Activated naive CD8-positive, alpha-beta T cell treated with anti-CD3 and anti-CD28 coated beads, Interleukin-2, amount 50 U/mL, for 24 hours (primary cell): ENCODE data around the gene ZFHX3.

Source experiments
- ATAC-seq: fragments of 150-1000 bp; cut with Tn5 transposase; one replicate; pipeline ENCODE4 v1.10.0; 2021
- DNase-seq: peaks from one replicate; pipeline ENCODE4 v3.0.0; 2021
- H3K27ac Mint-ChIP-seq: one replicate; pipeline ENCODE4 v1.8.0; 2021; ENCODE audit warnings: mild to moderate bottlenecking, mixed read lengths
- H3K27me3 Mint-ChIP-seq: one replicate; pipeline ENCODE4 v1.8.0; 2021; ENCODE audit warnings: mixed read lengths
- H3K36me3 Mint-ChIP-seq: one replicate; pipeline ENCODE4 v1.8.0; 2021; ENCODE audit warnings: low read depth, mixed read lengths
- H3K4me1 Mint-ChIP-seq: one replicate; pipeline ENCODE4 v1.8.0; 2021; ENCODE audit warnings: mixed read lengths
- H3K4me3 Mint-ChIP-seq: one replicate; pipeline ENCODE4 v1.8.0; 2021; ENCODE audit warnings: mild to moderate bottlenecking, moderate library complexity, mixed read lengths
- H3K9me3 Mint-ChIP-seq: one replicate; pipeline ENCODE4 v1.8.0; 2021; ENCODE audit warnings: mixed read lengths

The ZFHX3 gene

DNA sequence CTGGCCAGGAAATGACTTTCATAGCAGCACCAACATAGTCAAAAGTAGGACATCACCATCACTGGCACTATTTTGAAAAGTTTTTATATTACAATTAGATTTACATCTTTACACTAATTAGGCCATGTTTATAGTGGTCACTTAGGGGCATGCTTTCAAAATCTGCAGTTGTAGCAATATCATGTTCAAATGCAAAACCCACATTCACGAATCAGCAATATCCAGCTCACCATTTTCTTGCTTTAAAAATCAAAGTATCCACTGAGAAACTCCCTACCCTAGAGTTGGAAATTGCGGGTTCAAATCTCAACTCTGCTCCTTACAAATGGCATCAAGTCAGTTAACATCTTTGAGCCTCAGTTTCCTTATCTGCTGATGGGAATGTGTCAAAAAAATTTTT is 237.4 kb downstream of the ZFHX3 start:
- Mint-ChIP-seq H3K4me1 (peaks cover 3% of the 10 kb centered on the region), H3K9me3 (no peaks in the 10 kb centered on the region), H3K27me3 (peaks cover 2% of the 10 kb centered on the region), H3K36me3 (no peaks in the 10 kb centered on the region), H3K4me3 (no peak overlapping the region), H3K27ac (no peak overlapping the region)
- DNase-seq (no peak), ATAC-seq (no peak)

DNA sequence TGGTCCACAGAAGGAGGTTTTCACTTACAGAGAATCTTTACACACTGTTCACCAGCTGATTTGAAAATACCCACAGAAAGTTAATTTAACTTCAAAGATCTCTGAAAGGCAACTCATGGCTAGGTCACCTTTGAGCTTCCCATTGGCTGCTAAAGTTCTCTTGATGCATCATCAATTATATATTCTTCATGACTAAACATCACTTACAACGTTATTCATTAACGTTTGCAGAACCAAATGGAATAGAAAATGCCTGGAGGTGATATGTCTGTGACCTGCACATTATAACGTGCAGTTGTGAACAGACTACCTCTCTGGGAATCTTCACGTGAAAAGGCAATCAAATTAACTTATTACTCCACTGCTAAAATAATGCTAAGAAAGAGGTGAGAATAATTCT is 238.5 kb downstream of the ZFHX3 start:
- ATAC-seq (no peak), DNase-seq (no peak)
- Mint-ChIP-seq H3K27ac (no peak overlapping the region), H3K4me1 (no peaks in the 10 kb centered on the region), H3K36me3 (no peaks in the 10 kb centered on the region), H3K27me3 (peaks cover 2% of the 10 kb centered on the region), H3K4me3 (no peak overlapping the region), H3K9me3 (no peaks in the 10 kb centered on the region)

DNA sequence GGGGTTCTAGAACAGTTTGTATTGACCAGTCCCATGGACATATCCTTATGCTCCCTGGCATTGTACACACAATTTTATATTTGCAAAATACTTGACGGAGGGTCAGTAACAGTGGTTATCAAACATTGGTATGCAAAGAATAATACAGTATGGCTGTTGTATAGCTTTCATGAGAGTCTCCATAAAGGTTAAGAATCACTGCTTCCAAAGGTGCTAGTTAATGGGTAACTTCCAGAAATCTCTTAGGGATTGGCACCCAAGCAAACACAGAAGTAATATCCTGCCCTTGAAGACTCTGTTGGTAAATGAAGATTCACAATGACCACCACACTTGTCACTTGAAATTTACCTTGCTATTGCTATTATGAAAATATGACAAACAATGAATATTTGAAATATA is 239.2 kb downstream of the ZFHX3 start:
- Mint-ChIP-seq H3K9me3 (no peaks in the 10 kb centered on the region), H3K27ac (no peak overlapping the region), H3K27me3 (peaks cover 2% of the 10 kb centered on the region), H3K4me1 (no peaks in the 10 kb centered on the region), H3K36me3 (no peaks in the 10 kb centered on the region), H3K4me3 (no peak overlapping the region)
- ATAC-seq: no peak
- no peak for DNase-seq

DNA sequence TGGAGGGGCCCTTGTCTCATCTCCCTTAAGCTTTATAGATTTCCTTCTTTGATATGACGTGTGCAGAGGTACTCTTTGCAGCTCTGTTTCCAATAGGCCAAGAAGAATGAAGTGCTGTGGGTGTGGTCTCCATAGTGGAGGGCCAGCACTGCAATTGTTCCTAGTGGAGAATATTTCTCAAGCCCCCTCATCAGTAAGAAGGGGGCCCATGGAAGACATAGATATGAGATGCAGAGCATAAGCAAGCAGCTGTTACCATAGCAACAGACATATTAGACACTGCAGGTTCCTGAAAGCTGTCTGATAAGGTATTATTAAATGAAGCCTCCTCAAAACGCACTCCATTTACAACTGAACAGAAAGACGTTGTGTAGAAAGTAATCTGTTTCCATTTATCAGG is 240.7 kb downstream of the ZFHX3 start:
- no peak overlapping the region for H3K27ac Mint-ChIP-seq
- DNase-seq (no peak), ATAC-seq (no peak)
- H3K4me1 Mint-ChIP-seq: no peaks in the 10 kb centered on the region
- no peaks in the 10 kb centered on the region for H3K9me3 Mint-ChIP-seq
- peaks cover 2% of the 10 kb centered on the region for H3K27me3 Mint-ChIP-seq
- H3K4me3 Mint-ChIP-seq: no peak overlapping the region
- H3K36me3 Mint-ChIP-seq: no peaks in the 10 kb centered on the region

DNA sequence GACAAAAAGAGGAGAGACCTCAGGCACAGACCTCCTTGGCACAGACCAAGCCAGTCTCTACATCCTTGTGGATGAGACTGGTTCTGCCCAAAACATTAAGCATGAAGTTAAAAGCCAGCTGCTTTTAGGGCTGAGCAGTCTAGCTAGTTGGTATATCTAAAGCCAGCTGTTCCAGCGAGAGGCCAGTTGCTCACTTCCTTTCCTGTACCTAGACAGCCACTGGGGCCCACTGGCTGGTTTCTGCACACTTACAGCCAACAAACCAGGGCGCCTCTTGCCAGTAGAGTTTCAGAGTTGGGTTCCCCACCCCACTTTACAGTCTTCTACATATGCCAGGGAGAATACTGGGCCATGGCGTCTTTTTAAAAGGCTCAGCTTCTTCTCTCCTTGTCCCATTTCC is 242.4 kb downstream of the ZFHX3 start:
- no peaks in the 10 kb centered on the region for H3K36me3 Mint-ChIP-seq
- no peaks in the 10 kb centered on the region for H3K27me3 Mint-ChIP-seq
- no peak overlapping the region for H3K27ac Mint-ChIP-seq
- ATAC-seq (no peak), DNase-seq (no peak)
- no peaks in the 10 kb centered on the region for H3K4me1 Mint-ChIP-seq
- H3K4me3 Mint-ChIP-seq: no peak overlapping the region
- no peaks in the 10 kb centered on the region for H3K9me3 Mint-ChIP-seq

DNA sequence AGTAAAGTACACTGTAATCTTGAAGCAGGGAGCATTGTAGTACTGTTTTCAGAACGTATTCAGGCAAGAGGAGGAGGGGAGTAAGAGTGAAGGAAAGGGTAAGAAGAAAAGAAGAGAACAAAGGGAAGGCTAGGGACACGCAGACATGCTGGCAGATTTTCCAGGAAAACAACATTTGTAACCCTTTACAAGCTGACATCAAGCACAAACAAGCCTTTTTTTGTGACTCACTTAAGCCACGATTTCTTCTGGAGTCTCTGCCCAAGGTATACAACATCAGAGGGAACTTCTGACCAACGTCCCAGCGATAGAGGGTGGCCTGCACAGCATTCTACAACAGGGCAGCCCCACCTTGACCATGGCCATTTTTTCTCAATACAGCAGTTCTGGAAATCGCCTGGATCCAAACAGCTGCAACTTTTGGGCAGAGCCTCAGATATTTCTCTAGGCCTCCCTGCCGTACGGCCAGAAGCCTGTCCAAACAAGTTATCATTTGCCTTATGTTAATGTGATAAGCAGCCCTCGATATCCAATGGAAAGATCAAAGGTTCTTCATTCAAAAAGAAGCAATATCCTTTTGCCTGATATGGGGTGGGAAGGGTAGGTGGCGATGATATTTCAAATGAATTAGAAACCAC is 247.3 kb downstream of the ZFHX3 start:
- ATAC-seq: no peak
- Mint-ChIP-seq H3K36me3 (no peaks in the 10 kb centered on the region), H3K4me3 (no peak overlapping the region), H3K27me3 (no peaks in the 10 kb centered on the region), H3K4me1 (no peaks in the 10 kb centered on the region), H3K27ac (no peak overlapping the region), H3K9me3 (no peaks in the 10 kb centered on the region)
- no peak for DNase-seq

DNA sequence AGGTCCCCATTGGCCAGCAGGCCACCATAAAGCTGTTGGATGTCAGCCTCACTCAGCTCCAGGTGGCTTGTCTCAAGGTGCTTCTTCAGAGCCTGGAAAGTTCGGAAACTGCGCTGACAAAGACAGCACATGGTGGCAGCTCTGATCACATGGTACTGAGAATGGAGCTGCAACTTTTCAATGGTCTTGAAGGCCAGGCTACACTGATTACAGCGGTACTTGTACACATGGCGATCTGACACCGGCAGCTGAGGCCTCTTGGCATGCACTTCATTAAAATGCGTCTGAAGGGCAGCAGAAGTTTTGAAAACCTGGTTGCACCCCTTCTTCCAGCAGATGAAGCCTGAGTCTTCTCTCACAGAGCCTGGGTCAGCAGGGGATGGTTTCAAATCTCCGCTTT is 249.7 kb downstream of the ZFHX3 start:
- no peaks in the 10 kb centered on the region for H3K27me3 Mint-ChIP-seq
- ATAC-seq: no peak
- DNase-seq: no peak
- H3K36me3 Mint-ChIP-seq: peaks cover 2% of the 10 kb centered on the region
- no peaks in the 10 kb centered on the region for H3K4me1 Mint-ChIP-seq
- H3K27ac Mint-ChIP-seq: no peak overlapping the region
- no peaks in the 10 kb centered on the region for H3K9me3 Mint-ChIP-seq
- no peak overlapping the region for H3K4me3 Mint-ChIP-seq

DNA sequence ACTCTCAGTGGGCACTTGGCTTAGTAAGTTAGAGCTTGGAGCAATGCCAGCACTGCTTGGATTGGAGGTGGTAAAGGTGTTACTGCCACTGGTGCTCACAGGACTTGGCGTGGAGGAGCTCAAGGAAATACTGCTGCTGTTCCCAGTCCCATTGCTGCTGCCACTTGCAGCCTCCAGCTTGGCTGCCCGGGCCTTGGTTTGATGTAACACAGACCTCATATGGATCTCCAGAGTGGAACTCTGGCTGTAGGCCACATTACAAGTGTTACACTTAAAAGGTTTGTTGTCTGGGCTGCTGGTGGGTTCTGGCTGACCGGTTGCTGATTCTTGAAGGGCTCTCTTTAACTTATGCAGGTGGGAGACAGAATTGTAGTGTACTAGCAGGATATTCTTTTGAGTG is 250.3 kb downstream of the ZFHX3 start:
- no peak overlapping the region for H3K27ac Mint-ChIP-seq
- H3K36me3 Mint-ChIP-seq: peaks cover 2% of the 10 kb centered on the region

DNA sequence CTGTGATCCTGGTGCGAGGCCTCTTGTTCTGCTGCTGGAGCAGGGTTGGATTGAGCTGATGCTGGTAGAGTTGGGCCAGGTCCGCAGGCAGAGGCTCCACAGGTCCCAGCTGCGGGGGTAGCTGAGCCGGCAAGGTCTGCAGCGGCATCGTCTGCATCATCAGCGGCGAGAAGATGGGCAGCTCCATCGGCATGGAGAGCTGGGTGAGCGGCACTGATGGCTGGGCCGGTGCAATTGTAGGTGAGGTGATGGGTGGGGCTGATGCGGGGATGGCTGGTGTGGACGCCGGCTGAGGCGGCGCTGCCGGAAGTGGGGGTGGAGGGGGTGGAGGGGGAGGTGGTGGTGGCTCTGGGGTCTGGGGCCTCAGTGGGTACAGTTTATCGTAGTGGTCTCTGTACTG is 251.7 kb downstream of the ZFHX3 start:
- no peak for ATAC-seq

More for the DNA sequence above, 250.3 kb downstream of the ZFHX3 start:
- no peaks in the 10 kb centered on the region for H3K4me1 Mint-ChIP-seq
- H3K9me3 Mint-ChIP-seq: no peaks in the 10 kb centered on the region
- no peak for ATAC-seq
- DNase-seq: no peak
- H3K4me3 Mint-ChIP-seq: no peak overlapping the region
- no peaks in the 10 kb centered on the region for H3K27me3 Mint-ChIP-seq

DNA sequence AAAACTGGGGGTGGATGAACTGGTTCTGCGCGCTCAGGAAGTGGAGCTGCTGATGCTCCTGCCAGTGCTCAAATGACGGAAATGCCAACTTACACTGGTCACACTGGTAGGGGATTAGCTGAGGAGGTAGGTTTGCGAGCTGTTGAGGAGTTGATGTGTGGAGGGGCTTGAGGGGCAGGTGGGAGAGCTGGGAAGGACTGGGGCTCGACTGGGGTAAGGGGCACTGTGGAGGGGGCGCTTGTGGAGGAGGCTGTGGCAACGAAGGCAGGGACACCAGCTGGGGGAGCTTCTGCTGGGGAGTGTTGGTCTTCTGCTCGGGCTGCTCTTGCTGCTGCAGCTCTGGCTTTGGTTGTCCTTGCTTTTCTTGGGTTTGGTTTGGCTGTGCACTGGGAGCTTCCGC is 252.9 kb downstream of the ZFHX3 start:
- no peaks in the 10 kb centered on the region for H3K9me3 Mint-ChIP-seq
- H3K27ac Mint-ChIP-seq: no peak overlapping the region
- no peaks in the 10 kb centered on the region for H3K4me1 Mint-ChIP-seq
- H3K27me3 Mint-ChIP-seq: no peaks in the 10 kb centered on the region
- no peak for DNase-seq
- H3K36me3 Mint-ChIP-seq: peaks cover 4% of the 10 kb centered on the region
- no peak for ATAC-seq
- no peak overlapping the region for H3K4me3 Mint-ChIP-seq

More for the DNA sequence above, 251.7 kb downstream of the ZFHX3 start:
- Mint-ChIP-seq H3K4me3 (no peak overlapping the region), H3K27me3 (no peaks in the 10 kb centered on the region), H3K4me1 (no peaks in the 10 kb centered on the region), H3K9me3 (no peaks in the 10 kb centered on the region), H3K36me3 (peaks cover 4% of the 10 kb centered on the region), H3K27ac (no peak overlapping the region)
- DNase-seq: no peak

DNA sequence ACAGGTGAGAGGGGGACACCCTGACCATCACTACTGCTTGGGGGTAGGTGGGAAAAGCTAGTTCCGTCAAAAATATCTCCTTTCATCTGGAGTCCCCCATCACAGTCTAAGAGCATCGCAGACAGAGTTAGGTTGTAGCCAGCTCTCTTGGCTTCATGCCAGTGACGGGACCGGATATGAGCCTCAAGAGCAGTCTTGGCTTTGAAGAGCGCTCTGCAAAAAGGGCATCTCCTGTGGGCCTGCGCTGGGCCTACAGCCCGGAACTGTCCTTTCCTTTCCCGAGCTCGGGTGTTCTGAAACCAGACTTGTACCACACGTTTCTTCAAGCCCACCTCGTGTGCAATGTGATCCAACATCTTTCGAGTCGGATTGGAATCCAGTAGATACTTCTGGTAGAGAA is 253.6 kb downstream of the ZFHX3 start:
- H3K27me3 Mint-ChIP-seq: peaks cover 2% of the 10 kb centered on the region
- no peaks in the 10 kb centered on the region for H3K9me3 Mint-ChIP-seq
- no peaks in the 10 kb centered on the region for H3K4me1 Mint-ChIP-seq
- H3K27ac Mint-ChIP-seq: no peak overlapping the region
- ATAC-seq (no peak), DNase-seq (no peak)
- no peak overlapping the region for H3K4me3 Mint-ChIP-seq
- peaks cover 4% of the 10 kb centered on the region for H3K36me3 Mint-ChIP-seq

DNA sequence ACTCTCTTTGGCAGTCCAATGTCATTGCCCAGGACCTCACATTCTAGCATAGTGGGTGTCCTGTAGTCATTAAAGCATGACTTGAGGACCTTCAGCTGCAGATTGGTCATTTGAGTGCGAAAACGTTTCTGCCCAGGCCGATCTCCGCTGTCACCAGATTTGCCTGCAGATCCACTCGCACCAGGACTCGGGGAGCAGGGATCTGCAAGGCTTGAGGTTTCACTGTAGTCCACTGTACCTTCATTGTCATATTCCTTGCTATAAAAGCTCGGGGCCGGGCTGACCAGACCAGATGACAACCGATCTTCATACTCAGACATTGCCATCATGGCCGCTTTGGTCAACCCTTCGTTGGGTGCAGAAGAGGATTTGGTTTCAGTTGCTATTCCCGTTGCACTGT is 254.2 kb downstream of the ZFHX3 start:
- Mint-ChIP-seq H3K36me3 (peaks cover 4% of the 10 kb centered on the region), H3K4me3 (no peak overlapping the region), H3K27ac (no peak overlapping the region), H3K4me1 (no peaks in the 10 kb centered on the region), H3K27me3 (peaks cover 5% of the 10 kb centered on the region), H3K9me3 (no peaks in the 10 kb centered on the region)
- ATAC-seq: no peak
- DNase-seq: no peak

DNA sequence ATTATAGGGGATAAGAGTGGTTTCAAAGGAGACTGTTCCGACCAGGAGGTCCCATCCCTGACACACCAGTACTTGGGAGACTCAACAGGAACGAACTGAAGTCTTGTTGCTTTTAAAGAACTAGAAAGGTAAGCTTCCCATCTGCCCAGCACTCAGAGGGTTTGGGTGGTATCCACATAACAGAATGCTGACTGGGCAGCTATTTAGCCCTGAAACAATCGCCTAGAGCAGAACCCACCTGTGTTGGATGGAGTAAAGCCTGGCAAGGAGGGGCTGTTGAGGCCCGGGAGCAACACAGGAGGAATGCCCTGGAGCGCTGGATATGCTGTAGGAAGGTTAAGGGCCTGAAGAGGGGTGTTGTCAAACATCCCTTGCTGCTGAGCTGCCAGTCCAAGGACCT is 254.9 kb downstream of the ZFHX3 start:
- peaks cover 4% of the 10 kb centered on the region for H3K4me1 Mint-ChIP-seq
- no peak overlapping the region for H3K27ac Mint-ChIP-seq
- peaks cover 8% of the 10 kb centered on the region for H3K27me3 Mint-ChIP-seq
- DNase-seq (no peak), ATAC-seq (no peak)
- H3K36me3 Mint-ChIP-seq: peaks cover 4% of the 10 kb centered on the region
- no peak overlapping the region for H3K4me3 Mint-ChIP-seq
- no peaks in the 10 kb centered on the region for H3K9me3 Mint-ChIP-seq

DNA sequence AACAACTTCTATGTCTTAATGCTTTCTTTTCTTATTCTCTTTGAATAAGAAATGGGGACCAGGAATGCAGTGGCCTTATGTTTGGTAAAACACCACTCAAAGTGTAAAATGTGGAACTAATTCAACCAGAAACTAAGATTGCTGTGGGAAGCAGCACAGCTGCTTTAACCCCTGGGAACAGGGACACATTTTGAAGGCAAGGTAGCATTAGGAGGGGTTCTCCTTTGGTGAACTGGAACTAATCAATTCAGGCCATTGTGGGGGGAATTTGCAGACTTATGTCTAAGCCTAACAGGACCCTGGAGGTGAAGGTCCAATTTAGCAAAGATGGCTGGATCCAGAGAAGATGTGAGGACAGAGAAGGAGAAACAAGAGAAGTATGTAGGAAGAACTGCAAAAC is 256.1 kb downstream of the ZFHX3 start:
- no peak overlapping the region for H3K4me3 Mint-ChIP-seq
- peaks cover 13% of the 10 kb centered on the region for H3K4me1 Mint-ChIP-seq
- ATAC-seq (no peak), DNase-seq (no peak)
- peaks cover 9% of the 10 kb centered on the region for H3K27me3 Mint-ChIP-seq
- H3K27ac Mint-ChIP-seq: no peak overlapping the region
- H3K9me3 Mint-ChIP-seq: no peaks in the 10 kb centered on the region
- peaks cover 4% of the 10 kb centered on the region for H3K36me3 Mint-ChIP-seq

DNA sequence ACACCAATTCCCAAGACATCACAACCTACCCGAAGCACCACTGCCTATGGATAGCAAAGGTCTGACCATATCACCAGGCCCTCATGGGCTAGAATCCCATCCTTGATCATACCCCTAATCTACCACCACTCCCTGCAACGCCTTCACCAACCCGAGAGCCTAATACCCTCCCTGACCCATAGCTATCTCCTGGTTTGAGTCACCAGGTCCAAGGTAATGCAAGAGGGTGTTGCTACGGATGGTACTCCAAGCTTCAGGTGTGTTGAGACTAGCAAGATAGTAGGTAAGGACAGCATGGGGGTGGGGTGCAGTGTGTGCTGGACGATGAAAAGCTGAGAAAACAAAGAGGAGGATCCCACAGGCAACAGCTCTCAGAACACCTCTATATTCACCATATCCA is 258.0 kb downstream of the ZFHX3 start:
- Mint-ChIP-seq H3K9me3 (no peaks in the 10 kb centered on the region), H3K36me3 (peaks cover 4% of the 10 kb centered on the region), H3K4me3 (no peak overlapping the region), H3K27me3 (peaks cover 18% of the 10 kb centered on the region), H3K4me1 (peaks cover 18% of the 10 kb centered on the region), H3K27ac (no peak overlapping the region)
- ATAC-seq (no peak), DNase-seq (no peak)

DNA sequence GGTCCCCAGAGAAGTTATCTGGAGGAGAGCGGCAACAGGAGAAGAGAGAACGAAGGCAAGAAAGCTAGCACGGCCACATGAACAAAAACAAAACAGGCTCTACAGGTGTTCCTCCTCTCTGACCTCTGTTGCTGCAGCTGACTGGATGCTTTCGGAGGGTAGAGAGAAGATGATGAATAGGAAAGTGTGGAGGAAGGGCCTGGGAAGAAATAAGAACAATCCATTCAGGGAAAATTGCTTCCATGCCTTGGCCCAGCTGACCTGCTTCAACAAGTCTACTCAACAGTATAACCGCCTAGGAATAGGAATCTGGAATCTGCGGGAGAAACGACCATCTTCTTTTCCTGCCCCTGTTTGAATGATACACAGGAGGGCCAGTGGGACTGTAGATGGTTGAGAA is 258.5 kb downstream of the ZFHX3 start:
- H3K27ac Mint-ChIP-seq: no peak overlapping the region
- no peaks in the 10 kb centered on the region for H3K9me3 Mint-ChIP-seq
- peaks cover 18% of the 10 kb centered on the region for H3K4me1 Mint-ChIP-seq
- H3K27me3 Mint-ChIP-seq: peaks cover 18% of the 10 kb centered on the region
- H3K4me3 Mint-ChIP-seq: no peak overlapping the region
- ATAC-seq (no peak), DNase-seq (no peak)
- peaks cover 2% of the 10 kb centered on the region for H3K36me3 Mint-ChIP-seq
